DOHH2 (cell line): Measurements from ENCODE around the gene SERTAD2.

Experiments used
- EZH2phosphoT487 ChIP-seq: fragments of 200-600 bp; sonication (generic); IDR thresholded peaks from 2 replicates; pipeline ENCODE4 v1.6.1; 2017; ENCODE audit warnings: borderline replicate concordance, mild to moderate bottlenecking, antibody characterized with exemption, low read length, moderate library complexity, mixed read lengths
- TF ChIP-seq, protein P1 (sequence below): fragments of 200-600 bp; sonication (generic); IDR thresholded peaks from one replicate; pipeline ENCODE4 v1.5.1; 2014; ENCODE audit warnings: antibody characterized with exemption, mild to moderate bottlenecking, low read depth, low read length; ENCODE audit not compliant: poor library complexity, severe bottlenecking

DNA sequence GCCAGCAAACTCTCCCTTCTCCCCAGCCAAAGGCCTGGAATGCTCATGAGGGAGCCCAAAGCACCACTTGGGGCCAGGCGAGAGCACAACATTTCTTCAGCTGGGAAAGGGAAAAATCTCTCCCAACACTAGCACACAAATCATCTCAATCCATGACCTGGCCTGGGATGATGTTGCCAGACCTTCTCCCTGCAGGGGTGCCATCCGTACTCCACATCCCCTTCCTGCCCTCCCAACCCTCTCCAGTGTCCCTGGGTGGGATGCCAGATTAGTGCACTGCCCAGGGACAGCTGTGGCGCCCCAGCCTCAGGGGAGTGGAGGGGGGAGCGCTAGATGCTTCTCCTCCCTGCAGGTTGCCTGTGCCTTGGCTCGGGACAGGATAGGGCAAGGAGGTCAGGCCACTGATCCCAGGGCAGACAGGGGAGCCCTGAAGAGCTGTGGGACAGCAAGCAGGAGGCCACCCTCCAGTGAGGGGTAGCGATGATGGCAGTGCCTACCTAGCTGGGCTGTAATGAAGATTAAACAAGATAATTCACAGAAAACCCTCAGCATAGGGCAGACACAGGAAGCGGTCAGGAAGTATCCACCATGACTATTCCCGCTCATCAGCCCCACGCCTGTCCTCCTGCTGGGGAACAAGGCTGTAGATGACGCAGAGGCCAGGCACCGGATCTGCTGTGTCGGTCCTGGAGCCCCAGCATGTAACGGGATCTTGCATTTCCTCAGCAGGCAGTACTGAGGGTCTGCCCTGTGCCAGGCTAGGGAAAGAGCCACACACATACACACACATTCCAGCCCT, 31.1 kb downstream of the SERTAD2 start:
- TF ChIP-seq, protein P1, sequence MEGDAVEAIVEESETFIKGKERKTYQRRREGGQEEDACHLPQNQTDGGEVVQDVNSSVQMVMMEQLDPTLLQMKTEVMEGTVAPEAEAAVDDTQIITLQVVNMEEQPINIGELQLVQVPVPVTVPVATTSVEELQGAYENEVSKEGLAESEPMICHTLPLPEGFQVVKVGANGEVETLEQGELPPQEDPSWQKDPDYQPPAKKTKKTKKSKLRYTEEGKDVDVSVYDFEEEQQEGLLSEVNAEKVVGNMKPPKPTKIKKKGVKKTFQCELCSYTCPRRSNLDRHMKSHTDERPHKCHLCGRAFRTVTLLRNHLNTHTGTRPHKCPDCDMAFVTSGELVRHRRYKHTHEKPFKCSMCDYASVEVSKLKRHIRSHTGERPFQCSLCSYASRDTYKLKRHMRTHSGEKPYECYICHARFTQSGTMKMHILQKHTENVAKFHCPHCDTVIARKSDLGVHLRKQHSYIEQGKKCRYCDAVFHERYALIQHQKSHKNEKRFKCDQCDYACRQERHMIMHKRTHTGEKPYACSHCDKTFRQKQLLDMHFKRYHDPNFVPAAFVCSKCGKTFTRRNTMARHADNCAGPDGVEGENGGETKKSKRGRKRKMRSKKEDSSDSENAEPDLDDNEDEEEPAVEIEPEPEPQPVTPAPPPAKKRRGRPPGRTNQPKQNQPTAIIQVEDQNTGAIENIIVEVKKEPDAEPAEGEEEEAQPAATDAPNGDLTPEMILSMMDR: no peak
- TF ChIP-seq EZH2phosphoT487: no peak
